ENCODE data around the gene HNMT.

GRCh38 chr2:137964859-137965459 is 686 bp downstream of the HNMT start:
- peak; percentile 68; the same call in 1 of the 2 replicates for TF ChIP-seq RARB (CRISPR knock-in tag; IDR thresholded peaks at IDR 0.05)
- no peak for TF ChIP-seq PPARA (CRISPR knock-in tag; IDR thresholded peaks at IDR 0.05; ENCODE audit: borderline replicate concordance)
- TF ChIP-seq ZNF70 (CRISPR knock-in tag; IDR thresholded peaks at IDR 0.05), result no peak
- TF ChIP-seq PATZ1 (CRISPR knock-in tag; IDR thresholded peaks at IDR 0.05; ENCODE audit: borderline replicate concordance), result peak; percentile 92
- 0 out of 2 replicates have a peak, but pooled peaks have one; percentile 50 for TF ChIP-seq ARNTL (CRISPR knock-in tag; IDR thresholded peaks at IDR 0.05; ENCODE audit: borderline replicate concordance, low read depth)
- TF ChIP-seq GLIS3 (CRISPR knock-in tag; IDR thresholded peaks at IDR 0.05), result peak; percentile 88; the same call in 1 of the 2 replicates
- peak; percentile 86; the same call in 1 of the 2 replicates for TF ChIP-seq POU6F1 (CRISPR knock-in tag; IDR thresholded peaks at IDR 0.05; ENCODE audit: borderline replicate concordance, low read depth)
- TF ChIP-seq ZNF8 (CRISPR knock-in tag; IDR thresholded peaks at IDR 0.05), result peak; percentile 35; the same call in 1 of the 2 replicates

Measured in SK-N-SH treated with all-trans-retinoic acid at 6 μM for 48 hours (cell line).